ENCODE measurements around the gene PNMA8C.

DNA sequence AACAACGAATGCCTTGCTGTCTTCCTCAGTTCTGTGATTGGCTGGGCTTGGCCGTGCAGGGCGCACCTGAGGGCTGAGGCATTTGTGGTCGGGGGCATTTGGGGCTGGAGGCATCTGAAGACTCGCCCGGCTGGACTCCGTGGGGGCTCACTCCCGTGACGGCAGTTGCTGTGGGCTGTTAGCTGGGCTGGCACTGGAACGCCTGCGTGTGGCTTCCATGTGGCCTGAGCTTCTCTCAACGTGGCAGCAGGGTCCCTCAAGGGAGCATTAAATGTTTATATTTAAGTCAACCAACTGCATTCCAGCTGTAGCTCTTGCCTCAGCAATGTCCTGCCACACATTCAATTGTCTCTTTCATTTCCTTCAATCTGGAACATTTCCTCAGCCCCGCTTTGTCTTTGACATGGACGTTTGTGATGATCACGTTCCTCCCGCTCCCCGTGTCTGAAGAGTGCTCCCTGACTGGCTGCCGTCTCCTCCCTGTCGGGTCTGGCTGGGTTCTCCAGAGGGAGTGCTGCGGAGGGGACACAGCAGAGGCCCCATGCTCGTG lies 36.4 kb downstream of the PNMA8C start:
- no peak for TF ChIP-seq FOXA1 (IDR thresholded peaks at IDR 0.05)
- TF ChIP-seq, protein P1, sequence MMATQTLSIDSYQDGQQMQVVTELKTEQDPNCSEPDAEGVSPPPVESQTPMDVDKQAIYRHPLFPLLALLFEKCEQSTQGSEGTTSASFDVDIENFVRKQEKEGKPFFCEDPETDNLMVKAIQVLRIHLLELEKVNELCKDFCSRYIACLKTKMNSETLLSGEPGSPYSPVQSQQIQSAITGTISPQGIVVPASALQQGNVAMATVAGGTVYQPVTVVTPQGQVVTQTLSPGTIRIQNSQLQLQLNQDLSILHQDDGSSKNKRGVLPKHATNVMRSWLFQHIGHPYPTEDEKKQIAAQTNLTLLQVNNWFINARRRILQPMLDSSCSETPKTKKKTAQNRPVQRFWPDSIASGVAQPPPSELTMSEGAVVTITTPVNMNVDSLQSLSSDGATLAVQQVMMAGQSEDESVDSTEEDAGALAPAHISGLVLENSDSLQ (IDR thresholded peaks at IDR 0.05) = no peak
- TF ChIP-seq FOXM1 (IDR thresholded peaks at IDR 0.05; ENCODE audit: borderline replicate concordance) = no peak
- TF ChIP-seq TARDBP (IDR thresholded peaks at IDR 0.05) = no peak
- TF ChIP-seq SUZ12 (IDR thresholded peaks at IDR 0.05) = no peak

Data from HEK293T (cell line).